Activated CD4-positive, alpha-beta T cell treated with anti-CD3 and anti-CD28 coated beads for 1 hour (primary cell): ENCODE data around the gene RFX1.
A peak's percentile ranks its signal among the peaks of the same experiment; 100 is the strongest.

ENCODE experiments used
- DNase-seq: peaks from one replicate; pipeline ENCODE4 v3.0.0-alpha.2; 2020

The RFX1 gene

DNA sequence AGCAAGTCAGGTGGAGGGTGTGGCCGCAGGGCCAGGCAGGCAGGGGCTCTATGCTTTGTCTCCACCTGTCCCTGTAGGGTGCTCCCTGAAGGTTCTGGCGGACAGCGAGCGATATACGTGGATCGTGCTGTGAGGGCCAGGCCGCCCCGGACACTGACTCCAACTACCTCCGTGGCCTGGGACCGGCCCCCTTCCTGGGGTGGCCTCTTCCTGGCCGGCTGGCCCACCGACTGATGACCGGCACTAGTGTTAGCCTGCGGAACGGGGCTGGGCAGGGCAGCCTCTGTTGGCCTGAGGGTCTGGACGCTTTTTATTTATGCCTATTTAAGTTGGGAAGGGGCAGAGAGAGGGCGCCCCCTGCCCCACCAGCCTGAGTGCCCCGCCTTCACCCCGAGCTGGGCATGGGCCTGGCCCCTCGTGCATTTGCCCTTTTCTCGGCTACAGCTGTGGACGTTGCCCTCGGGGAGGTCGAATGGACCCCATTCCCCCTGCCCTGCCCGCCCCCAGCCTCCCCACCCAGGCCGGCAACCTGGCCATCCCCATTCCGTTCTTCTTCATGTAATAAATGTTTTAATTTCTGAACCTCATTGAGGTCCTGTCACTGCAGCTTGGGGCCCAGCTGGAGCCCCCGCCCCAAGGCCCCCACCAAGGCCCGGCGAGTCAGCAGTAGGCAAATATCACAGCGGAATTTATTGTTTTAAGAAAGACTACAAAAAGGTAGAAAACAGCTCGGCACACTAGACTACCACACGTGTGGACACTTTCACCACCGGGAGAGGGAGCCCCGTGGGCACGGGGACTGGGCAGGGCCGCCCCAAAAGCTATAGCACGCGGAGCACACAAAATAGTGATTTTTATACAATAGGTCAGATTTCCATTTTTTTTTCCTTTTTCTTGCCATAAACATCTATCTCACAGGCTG lies 45.0 kb downstream of the RFX1 start:
- DNase-seq = no peak

DNA sequence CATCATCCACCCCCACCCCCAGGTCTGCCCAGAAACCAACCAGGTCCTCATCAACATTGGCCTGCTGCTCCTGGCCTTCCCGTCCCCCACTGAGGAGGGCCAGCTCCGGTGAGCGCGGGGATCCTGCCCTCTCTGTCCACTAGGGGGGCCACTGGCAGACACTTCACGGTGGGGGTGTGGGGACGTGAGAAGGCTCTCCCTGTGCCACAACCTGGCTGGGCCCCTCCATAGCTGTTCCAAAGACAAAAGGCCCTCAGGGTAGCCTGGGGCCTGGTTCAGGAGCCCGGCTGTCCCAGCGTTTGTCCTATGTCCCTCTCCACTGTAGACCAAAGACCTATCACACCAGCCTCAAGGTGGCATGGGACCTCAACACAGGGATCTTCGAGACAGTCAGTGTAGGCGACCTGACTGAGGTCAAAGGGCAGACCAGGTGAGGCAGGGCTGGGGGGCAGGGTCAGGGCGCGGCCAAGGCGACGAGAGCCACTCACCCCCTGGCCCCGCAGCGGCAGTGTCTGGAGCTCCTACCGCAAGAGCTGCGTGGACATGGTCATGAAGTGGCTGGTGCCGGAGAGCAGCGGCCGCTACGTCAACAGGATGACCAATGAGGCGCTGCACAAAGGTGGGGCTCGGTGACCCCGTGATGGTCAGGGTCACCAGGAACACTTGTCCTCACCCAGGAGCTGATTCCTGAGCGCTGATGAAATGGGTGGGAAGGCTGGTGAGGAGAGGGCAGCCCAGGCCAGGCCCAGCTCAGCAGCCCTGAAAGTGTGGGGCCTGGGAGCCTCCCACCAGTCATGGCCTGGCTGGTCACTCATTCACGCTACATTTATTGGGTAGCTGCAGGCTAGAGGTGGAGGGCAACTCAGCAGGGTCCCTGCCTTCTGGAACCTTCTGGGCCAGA lies 45.9 kb downstream of the RFX1 start:
- no peak for DNase-seq

DNA sequence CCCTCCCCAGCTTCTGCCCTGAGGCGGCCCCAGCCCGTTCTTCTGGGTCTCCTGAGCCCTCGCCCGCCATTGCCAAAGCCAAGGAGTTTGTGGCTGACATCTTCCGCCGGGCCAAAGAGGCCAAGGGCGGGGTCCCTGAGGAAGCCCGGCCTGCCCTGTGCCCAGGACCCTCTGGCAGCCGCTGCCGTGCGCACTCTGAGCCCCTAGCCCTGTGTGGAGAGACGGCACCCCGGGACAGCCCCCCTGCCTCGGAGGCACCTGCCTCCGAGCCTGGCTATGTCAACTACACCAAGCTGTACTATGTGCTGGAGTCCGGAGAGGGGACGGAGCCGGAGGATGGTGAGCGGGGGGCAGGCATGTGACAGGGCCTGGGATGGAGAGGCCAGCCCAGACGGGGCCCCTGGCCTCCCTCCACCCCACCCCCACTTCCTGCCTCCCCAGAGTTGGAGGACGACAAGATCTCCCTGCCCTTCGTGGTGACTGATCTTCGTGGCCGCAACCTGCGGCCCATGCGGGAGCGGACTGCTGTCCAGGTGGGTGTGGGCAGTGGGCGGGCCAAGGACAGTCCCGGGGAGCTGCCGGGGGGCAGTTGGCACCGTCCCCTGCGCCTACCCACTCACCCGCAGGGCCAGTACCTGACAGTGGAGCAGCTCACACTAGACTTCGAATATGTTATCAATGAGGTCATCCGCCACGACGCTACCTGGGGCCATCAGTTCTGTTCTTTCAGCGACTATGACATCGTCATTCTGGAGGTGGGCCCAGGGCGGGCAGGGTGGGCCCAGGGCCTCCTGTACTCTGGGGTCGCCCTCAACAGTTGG lies 46.8 kb downstream of the RFX1 start:
- DNase-seq = no peak

- DNase-seq = no peak
These were observed 48.1 kb downstream of the RFX1 start for GRCh38 chr19:13958043-13958442.

DNA sequence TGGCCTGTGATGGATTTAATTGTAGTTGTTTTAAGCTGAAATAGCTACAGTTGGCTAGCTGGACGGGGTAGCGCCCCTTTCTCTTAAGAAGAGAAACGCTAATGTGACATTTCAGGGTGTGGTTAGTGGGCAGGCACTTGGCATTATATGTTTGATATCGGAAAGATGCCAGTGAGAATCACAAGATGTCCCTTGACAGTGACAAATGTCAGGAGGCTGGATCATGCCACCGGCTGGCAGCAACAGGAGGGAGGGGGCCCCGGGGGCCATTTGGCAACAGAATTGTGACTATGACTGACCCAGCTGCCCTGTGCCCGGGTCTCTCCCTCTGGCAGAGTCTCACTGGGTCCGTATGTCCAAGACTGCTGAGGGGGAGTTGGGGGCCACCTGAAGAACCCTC lies 49.1 kb downstream of the RFX1 start:
- DNase-seq = no peak

GRCh38 chr19:13956365-13956744 lies 49.8 kb downstream of the RFX1 start:
- no peak for DNase-seq

DNA sequence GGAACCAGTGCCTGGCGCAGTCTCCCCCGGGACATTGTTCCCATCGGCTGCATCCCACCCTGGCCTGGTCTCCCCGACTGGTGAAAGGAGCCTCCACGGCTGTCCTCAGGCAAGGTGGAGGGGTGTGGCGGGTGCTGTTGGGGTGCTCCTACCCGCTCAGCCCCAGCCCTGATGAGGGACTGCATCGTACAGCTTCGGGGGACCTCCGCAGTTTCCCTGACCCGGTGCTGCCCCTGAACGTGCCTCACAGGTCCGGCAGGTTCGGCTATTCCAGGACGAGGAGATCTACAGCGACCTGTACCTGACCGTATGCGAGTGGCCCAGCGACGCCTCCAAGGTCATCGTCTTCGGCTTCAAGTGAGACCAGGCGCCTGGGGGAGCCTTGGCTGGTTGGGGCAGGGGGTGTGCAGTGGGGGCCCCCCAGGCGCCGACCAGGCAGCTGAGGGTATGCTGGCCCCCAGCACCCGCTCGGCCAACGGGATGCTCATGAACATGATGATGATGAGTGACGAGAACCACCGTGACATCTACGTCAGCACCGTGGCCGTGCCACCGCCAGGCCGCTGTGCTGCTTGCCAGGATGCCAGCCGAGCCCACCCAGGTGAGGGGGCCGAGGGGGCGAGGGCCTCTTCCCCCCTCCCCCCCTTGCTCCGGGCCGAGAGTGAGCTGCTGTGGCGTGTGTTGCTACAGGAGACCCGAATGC lies 50.3 kb downstream of the RFX1 start:
- no peak for DNase-seq

- no peak for DNase-seq
These were observed 51.9 kb downstream of the RFX1 start for GRCh38 chr19:13954185-13954584.

DNA sequence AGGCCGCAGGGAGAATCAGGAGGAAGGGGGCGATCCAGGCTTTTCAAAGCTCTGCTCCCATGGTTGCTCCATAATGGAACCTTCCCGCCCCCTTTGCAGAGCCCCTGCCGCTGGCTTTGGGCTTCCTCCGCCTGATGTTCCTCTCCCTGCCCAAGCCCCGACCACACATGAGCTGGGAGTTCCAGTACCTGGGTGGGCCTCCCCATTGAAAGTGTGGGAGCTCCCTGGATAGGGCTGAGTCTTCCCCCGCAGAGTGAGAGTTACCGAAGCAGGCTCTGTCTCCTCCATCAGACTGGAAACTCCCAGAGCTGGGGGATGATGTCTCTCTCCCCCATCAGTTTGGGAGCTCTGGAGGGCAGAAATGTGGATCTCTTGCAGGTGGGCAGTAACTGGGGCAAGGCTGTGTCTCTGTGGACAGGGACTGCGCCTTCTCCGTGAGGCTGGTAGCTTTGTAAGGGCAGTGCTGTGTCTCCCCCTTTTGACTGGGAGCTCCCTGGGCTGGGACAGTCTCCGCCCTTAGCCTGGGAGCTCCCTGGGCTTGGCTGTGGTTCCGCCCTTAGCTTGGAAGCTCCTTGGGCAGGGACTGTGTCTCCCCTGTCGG lies 53.1 kb downstream of the RFX1 start:
- no peak for DNase-seq

DNA sequence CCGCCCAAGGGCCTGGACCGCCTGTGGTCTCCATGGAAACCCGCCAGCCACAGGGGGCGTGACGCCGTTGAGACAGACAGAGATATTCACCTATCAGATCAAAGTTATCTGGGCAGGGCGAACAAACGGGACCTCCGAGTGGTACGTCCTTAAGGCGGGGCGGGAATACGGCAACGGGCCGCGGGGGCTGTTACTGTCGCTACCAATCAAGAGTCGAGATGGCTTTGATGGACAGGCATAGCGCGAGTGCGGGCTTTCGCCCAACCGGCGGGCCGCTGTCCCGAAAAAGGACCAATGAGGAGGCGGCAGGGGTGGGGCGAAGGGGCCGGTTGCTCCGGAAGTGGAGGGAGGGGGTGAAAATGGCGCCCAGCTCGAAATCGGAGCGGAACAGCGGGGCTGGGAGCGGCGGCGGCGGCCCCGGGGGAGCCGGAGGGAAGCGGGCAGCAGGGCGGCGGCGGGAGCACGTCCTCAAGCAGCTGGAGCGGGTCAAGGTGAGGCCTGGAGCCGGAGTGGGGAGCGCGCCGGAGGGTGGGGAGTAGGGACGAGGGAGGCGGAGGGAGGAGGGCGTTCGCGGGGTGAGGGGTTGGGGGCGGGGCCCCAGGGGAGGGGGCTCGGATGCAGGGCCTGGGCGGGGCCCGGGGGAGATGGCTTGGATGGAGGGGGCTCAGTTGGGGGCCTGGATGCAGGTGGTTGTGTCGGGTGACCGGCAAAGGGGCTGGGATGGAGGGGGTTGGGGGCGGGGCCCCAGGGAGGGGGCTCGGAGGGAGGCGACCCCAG lies 53.8 kb downstream of the RFX1 start, which contains the start of gene DCAF15:
Gene DCAF15, plus strand, starts transcription at position 356 of the 777 bp plus-strand sequence. Its CDS starts 4 bp downstream, at position 360.
- peak; percentile 98 for DNase-seq

GRCh38 chr19:13951799-13952153 lies 54.3 kb downstream of the RFX1 start:
- DNase-seq = no peak

GRCh38 chr19:13951043-13951442 lies 55.1 kb downstream of the RFX1 start:
- no peak for DNase-seq

DNA sequence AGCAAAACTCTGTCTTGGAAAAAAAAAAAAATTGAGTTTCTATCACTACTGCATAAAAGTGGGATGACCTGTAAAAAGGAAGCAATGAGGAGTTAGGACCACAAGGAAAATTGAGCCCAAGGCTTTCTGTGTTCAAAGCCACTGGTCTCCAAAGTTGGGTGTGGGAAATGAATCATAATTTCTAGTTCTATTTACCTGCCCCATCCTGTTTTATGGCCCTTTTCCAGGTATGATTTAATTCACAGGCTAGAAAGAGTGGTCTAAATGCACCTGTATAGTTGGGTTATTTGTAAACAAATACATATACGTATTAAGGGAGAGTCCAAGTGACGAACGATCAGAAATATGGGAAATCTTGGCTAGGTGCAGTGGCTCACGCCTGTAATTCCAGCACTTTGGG lies 59.7 kb downstream of the RFX1 start:
- no peak for DNase-seq

DNA sequence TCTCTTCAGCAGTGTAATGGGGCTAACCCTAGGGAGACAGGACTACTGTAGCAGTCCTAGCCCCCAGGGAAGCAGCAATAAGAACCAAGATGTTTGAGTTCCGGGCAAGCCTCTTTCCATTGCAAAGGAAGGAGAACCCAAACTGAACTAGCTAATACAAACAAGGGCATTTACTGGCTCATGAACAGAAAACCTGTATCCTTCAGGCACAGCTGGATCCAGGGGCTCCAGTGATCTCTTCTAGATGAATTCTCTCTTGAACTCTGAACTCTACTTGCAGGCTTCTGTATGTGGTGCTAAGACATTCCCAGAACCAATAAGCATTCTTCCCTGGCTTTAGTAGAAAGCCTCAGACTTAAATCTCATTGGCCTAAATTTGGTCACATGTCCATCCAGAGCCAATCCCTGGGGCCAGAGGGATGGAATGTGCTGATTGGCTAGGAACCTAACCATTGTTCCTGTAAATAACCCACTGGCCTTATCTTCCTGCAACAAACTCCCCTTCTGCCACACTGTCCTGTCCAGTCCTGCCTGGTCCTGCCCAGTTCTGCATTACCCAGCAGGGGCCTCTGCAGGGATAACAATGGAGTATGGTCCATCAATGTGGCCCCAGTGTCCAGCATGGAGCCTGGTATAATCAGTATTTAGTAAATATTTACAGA lies 64.0 kb downstream of the RFX1 start:
- no peak for DNase-seq

- no peak for DNase-seq
These were observed 67.6 kb downstream of the RFX1 start, which contains the start of gene PODNL1 for GRCh38 chr19:13938301-13939064. Gene PODNL1, minus strand, starts transcription at chr19:13938417. Its CDS starts 236 bp downstream, at chr19:13938181.

DNA sequence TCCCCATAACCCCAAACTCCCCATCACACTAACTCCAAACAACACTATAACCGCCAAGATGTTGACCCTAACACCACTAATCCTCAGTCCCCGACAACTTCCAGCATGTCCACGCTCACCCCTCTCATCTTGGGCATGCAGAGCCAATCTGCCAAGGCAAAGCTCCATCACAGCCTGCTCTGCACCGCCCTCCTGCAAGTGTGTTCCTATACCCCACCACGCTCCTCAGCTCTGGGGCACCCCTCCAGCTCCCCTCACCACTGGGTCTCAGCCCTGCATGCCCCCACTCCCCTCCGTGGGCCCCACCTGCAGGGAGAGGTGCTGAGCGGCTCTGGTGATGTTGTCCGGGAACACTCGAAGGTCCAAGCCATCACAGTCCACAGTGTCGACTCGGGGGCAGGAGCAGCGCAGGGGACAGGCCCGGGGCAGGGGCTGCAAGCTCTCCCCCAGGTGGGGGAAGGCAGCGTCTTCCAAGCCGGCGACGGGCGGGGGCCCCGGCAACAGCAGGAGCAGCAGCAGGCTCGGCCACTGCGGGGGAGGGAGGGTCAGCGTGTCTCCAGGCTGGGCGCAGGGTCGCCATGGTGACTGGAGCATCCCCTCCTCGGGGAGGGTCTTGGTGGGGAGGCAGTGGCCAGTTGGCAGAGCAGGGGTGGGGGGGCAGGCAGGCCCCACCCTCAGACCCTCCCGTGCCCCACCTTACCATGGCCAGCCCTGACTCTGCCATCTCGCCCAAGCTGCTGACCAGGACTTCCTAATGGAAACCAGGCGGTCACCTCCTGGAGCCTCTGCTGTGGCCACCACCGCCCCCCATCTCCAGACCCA lies 68.4 kb downstream of the RFX1 start:
- no peak for DNase-seq

DNA sequence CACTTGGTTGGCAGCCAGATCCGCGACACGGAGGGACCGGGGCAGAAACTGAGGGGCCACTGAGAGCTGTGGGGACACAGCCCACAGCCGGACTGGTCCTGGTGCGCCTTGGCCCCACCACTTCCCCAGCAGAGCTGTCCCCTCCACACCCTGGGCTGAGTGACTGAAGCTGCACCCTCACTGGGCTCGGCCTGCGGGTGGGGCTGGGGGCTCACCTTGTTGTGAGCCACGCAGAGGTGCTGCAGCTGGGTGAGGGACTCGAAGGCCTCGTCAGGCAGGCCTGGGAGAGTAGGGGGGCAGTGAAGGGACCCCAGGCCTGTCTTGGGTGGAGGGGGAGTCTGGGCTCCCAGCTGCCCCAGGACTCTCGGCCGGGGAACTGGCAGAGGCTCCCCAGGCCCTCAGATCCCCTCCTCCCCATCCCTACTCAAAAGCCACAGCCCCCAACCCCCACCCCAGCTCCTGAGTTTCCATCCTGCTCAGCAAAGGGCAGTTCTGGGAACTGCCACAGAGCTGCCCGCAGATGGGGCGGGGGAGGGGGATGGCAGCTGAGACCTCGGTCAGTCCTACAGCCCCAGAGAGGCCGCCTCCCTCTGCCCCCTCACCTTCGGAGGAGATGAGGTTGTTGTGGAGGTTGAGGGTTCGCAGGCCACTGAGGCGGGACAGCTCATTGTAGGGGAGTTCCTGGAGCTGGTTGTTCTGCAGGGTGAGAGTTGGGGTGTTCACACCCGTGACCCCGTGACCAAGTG lies 70.2 kb downstream of the RFX1 start:
- no peak for DNase-seq

- DNase-seq = no peak
These were observed 71.4 kb downstream of the RFX1 start for GRCh38 chr19:13934785-13935109.
